Right renal cortex interstitium (tissue), 3 donors: ENCODE results near the gene SUFU. TPM values are rescaled to one million over a fixed set of nuclear protein-coding genes. Genes with fewer than 3 reads are reported as not detected.

Experiments used
- DNase-seq, 3 donors: peaks; one replicate each; pipeline ENCODE4 v3.0.0-alpha.2; 2013; ENCODE audit warnings: low read depth in 3 of 3, low spot score in 2 of 3
- polyA plus RNA-seq, 3 donors: library from polyadenylated mRNA; unstranded; fragments of 120-200 nt; gene quantifications; one replicate each; pipeline ENCODE4 v1.2.1, GENCODE V29; 2013; ENCODE audit not compliant: insufficient read length in 3 of 3

Gene SUFU
- polyA plus RNA-seq, 3 donors: 24.1 to 30.0 (median 27.6) TPM

DNA sequence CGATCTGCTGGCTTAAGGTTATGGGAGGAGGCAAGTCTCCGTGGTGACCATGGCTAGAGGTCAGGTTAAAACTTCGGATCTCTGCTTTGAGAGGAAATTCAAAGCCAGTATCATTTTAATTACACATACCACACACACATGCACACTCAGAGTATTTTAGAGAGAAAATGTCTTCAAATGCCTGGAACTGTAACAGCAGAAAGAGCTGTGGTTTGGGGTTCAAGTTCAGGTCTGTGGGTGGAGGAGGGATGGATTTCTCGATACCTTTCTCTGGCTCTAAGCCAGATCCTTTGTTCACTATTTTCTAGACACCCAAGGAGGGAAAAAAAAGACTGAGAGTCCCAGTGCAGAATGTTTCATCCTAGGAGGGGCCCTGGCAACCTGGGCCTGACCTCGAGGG lies 177.9 kb downstream of the SUFU start:
- no peak for DNase-seq

DNA sequence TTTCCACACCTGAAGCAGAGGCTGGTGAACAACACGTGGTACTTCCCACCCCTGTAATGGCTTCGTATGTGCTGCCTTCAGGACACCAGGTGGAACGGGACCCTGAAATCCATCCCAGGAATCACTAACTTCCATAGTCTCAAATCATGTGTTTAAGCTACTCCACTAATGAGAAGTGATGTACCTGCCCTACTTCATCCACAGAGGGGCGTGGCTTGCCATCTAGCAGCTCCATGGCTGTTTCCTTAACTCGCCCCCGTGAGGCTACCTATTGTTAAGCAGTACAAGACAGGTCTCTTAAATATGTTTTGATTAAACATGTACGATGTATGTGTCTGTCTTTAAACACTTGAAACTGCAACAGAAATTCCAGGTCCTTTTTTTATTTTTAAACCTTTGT lies 178.6 kb downstream of the SUFU start:
- DNase-seq: no peak

DNA sequence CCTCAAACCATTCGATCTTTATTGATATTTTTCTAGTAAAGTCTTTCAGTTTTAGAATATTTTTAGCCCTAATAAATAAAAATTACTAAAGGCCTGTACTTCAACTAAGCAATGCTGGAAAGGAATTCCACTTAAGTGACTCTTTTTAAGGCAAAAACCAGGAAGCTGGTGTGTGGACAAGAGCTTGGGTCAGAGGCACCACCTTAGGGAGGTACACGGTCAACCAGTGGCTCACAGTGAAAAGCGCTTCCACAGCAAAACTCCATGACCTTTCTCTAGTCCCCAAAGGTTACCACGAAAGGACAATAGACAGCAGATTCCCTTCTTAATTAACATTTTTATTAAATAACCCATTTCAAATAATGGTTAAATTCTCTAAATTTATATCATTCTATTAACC lies 179.2 kb downstream of the SUFU start:
- no peak for DNase-seq

Other genes starting within 250 kb of the SUFU start
- 10 to 100 TPM; 15.7 to 17.4 (median 16.8) TPM for gene NFKB2, start 108.3 kb upstream of the SUFU start, polyA plus RNA-seq
- 1 to 10 TPM; 6.9 to 9.1 (median 7.8) TPM for gene PSD, start 85.2 kb upstream of the SUFU start, polyA plus RNA-seq
- gene FBXL15, start 83.1 kb upstream of the SUFU start, polyA plus RNA-seq: 1 to 10 TPM; 5.9 to 8.0 (median 5.9) TPM
- 10 to 100 TPM; 72.0 to 78.2 (median 72.9) TPM for gene CUEDC2, start 71.4 kb upstream of the SUFU start, polyA plus RNA-seq
- under 1 TPM; 0.57 to 0.62 (median 0.58) TPM for gene C10orf95, start 52.4 kb upstream of the SUFU start, polyA plus RNA-seq
- gene ACTR1A, start 1.3 kb upstream of the SUFU start, polyA plus RNA-seq: 10 to 100 TPM; 87.7 to 90.1 (median 89.2) TPM
- gene TRIM8, start 140.5 kb downstream of the SUFU start, polyA plus RNA-seq: 100 to 1,000 TPM; 121 to 127 (median 121) TPM
- 10 to 100 TPM; 31.9 to 35.1 (median 34.3) TPM for gene ARL3, start 210.4 kb downstream of the SUFU start, polyA plus RNA-seq
- gene SFXN2, start 210.7 kb downstream of the SUFU start, polyA plus RNA-seq: 10 to 100 TPM; 44.0 to 48.3 (median 47.1) TPM
- 10 to 100 TPM; 44.3 to 45.4 (median 45.4) TPM for gene WBP1L, start 240.0 kb downstream of the SUFU start, polyA plus RNA-seq